Epithelial cell of proximal tubule (primary cell): ENCODE data around the gene HOXC9. TPM values are rescaled to one million over a fixed set of nuclear protein-coding genes. Genes with fewer than 3 reads are reported as not detected.

ENCODE experiments used
- DNase-seq: peaks from one replicate; pipeline ENCODE4 v3.0.0-alpha.2; 2011; ENCODE audit warnings: low read depth
- H3K4me3 ChIP-seq: 2 replicates; pipeline ENCODE4 v1.5.1; 2011; ENCODE audit warnings: low read depth, mild to moderate bottlenecking, low read length
- CTCF ChIP-seq: conservative IDR thresholded peaks from 2 replicates; pipeline ENCODE4 v1.5.1; 2012; ENCODE audit warnings: low read depth, mild to moderate bottlenecking, low read length
- total RNA-seq: library from RNA; depleted of rRNA; stranded (reverse); fragments of >200 nt; gene quantifications from 2 replicates; pipeline ENCODE4 v1.2.3, GENCODE V29; 2015

The HOXC9 gene
- total RNA-seq, 1 donor from 2014 or later, result 11.0 TPM

GRCh38 chr12:53953831-53954693 lies 45.9 kb upstream of the HOXC9 start:
- TF ChIP-seq CTCF, result no peak

GRCh38 chr12:53954694-53955035 lies 45.3 kb upstream of the HOXC9 start, which contains the start of gene HOXC12:
TSS of gene HOXC12 (plus strand) at chr12:53954903. CDS start at chr12:53954930, 27 bp downstream.
- TF ChIP-seq CTCF, result no peak
- no peak within 1 kb of the TSS for H3K4me3 ChIP-seq
- no peak for DNase-seq

More at GRCh38 chr12:53953831-53954693, 45.9 kb upstream of the HOXC9 start:
- DNase-seq, result no peak
- H3K4me3 ChIP-seq, result no peak overlapping the region

- no peak for DNase-seq
- TF ChIP-seq CTCF, result no peak
- no peak overlapping the region for H3K4me3 ChIP-seq
These were observed 44.8 kb upstream of the HOXC9 start for GRCh38 chr12:53955036-53955775.

GRCh38 chr12:53955776-53956250 lies 44.1 kb upstream of the HOXC9 start:
- no peak for TF ChIP-seq CTCF
- H3K4me3 ChIP-seq, result no peak overlapping the region
- DNase-seq, result no peak

GRCh38 chr12:53956251-53956887 lies 43.6 kb upstream of the HOXC9 start:
- no peak for DNase-seq
- no peak for TF ChIP-seq CTCF
- no peak overlapping the region for H3K4me3 ChIP-seq

GRCh38 chr12:53956914-53957536 lies 42.9 kb upstream of the HOXC9 start:
- no peak for DNase-seq
- no peak overlapping the region for H3K4me3 ChIP-seq
- no peak for TF ChIP-seq CTCF
